ENCODE data around the gene ANKH.

Gene ANKH

DNA sequence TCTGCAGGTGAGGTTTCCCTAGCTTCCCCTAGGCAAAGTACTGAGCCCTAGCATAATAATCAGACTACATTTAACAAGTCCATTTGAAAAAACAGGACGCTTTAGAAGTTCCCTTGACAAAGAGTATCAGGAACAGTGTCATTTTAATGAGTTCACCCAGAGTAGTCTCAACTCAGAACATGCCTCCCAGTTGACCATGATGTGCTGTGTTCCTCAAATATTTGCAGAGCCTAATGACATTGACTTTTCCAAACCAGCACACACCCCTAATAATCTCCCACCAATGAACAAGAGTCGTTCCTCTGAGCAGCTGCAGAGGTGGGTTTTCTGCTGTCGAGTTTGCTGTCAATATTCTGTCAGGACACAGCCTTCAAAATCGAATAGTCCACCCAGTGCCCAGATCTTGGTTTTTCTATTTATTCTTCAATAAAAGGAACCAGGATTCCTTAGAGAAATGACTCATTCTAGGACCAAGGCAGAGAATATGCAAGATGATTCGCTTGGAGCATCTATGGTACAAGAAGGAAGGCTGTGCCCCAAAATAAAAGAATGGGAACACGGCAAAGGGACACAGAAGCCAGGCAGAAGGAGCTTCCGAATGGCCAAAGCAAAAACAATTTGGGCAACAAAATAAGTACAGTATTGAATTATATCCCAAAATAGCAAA, 149.5 kb downstream of the ANKH start:
- DNase-seq (ENCODE audit: extremely low read depth in 1 of 2, low read depth in 1 of 2): no peak

DNA sequence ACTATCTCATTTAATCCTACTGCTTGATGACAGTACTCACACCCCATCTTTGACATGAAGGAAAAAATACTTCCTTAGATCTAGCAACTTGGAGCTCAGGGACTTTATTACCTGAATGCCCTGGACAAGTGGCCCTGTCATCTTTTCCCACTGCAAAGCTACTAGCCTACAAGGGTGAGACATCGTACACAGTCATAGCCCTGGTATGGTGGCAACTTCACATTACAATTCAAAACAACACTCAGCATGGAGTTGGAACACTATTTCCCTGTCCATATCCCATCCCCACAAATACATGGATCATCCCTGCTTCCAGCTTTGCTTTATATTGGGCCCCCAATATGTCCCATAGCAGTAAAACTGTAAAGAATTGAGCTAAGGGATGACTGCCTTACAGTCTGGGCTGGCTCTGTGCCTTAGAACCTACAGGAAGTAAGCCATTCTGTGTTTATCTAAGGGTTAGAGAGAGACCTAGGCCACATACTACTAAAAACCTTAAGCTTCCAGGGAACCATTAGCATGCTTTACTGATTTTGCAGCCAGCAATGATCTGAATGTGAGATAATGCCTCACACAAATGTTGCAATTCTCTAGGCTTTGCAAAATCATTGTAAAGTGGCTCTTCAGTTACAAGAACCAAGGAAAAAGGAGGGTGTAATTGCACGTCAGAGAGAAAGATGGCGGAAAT, 151.2 kb downstream of the ANKH start:
- DNase-seq (ENCODE audit: extremely low read depth in 1 of 2, low read depth in 1 of 2): no peak

DNA sequence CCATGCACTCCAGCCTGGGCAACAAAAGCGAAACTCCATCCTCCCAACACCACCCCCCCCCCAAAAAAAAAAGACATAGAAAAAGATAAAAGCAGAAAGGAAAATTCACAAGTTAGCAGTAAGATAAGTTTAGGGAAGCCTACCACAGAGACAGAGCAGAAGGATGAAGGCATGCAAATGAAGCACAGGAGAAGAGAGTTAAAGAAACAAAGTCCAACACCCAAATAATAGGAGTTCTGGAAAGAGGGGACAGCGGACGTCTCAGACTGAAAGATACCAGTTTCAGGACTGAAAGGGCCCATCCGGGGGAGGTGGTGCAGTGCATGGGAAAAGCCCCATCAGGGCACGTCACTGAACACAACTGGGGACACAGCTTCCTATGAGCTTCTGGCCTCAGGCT, 152.8 kb downstream of the ANKH start:
- DNase-seq (ENCODE audit: extremely low read depth in 1 of 2, low read depth in 1 of 2): no peak

DNA sequence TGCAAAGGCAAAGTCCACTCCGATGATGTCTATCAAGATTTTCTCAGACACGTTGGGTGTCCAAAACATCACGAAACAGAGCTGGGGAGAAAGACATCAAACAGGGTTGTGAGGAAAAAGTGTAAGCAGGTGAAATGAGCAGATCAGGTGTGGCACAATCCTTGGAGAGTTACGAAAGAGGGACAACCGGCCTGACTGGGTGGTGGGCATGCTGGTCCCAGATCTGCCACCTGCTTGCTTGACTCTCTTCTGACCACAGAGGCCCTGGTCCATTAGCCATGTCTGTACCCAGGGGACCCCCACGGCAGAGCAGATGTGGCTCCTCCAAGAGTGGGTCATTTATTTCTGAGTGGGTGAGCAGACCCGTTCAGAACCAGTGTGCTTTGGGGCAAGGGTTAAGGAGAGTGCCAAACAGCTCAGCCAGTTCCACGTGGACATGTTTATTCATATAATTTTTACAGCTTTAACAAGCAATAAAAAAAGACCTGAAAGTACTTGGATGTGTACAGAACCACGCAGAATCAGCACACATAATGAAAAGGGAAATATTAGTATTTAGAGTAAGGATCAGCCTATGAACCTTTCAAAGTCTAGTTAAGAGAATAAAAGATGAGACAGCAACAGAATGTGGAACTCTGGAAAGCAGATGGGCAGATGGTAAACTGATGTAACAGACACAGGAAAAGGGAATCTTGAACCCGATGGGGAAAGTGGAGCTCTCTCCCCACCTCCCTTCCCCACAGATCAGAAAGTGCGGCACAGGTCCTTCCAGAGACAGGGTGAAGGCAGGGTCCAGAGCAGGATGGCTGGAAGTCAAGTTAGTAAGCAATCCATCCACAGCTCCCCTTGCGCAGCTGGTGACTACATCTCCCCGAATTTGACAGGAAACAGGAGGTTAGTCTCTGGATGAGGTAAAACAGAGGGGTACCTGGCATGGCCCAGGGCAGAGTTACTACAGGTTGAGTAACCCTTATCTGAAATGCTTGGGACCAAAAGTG, 154.5 kb downstream of the ANKH start:
- no peak for DNase-seq (ENCODE audit: extremely low read depth in 1 of 2, low read depth in 1 of 2)

DNA sequence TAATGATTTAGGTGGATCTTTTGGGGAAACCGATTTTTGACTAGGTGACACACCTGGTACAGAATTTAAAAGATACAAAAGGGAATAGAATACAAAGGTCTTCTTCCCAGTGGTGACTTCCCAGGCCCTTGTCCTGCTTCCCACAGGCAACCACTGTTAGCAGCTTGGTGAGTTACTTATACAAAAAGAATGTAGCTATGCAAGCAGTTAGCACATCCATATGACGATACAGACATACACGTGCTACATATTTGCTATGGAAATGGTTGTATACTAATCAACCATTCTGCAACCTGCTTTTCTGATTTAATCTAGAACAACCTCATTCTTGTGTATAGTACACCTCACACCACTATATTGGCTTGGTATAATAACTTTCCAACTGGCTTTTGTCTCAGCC, 156.1 kb downstream of the ANKH start:
- no peak for DNase-seq (ENCODE audit: extremely low read depth in 1 of 2, low read depth in 1 of 2)

DNA sequence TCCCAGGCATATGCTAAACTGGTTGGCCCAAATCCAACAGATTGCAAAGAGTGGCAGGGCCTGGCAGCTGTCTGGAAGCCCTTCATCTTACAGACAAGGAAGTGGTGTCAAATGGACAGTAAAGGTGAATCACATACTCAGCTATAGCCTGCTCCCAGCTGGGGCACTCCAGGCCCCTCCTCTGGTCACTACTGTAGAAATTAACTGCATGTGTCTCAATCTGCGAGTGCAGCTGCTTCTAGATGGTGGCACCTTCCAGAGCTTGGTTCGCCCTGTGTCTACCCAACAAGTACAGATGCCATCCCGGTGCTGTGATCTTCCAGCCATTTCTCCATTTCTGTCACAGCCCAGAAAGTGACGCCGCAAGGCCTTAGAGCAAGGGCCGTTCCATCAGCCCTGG, 156.9 kb downstream of the ANKH start:
- DNase-seq (ENCODE audit: extremely low read depth in 1 of 2, low read depth in 1 of 2): no peak

DNA sequence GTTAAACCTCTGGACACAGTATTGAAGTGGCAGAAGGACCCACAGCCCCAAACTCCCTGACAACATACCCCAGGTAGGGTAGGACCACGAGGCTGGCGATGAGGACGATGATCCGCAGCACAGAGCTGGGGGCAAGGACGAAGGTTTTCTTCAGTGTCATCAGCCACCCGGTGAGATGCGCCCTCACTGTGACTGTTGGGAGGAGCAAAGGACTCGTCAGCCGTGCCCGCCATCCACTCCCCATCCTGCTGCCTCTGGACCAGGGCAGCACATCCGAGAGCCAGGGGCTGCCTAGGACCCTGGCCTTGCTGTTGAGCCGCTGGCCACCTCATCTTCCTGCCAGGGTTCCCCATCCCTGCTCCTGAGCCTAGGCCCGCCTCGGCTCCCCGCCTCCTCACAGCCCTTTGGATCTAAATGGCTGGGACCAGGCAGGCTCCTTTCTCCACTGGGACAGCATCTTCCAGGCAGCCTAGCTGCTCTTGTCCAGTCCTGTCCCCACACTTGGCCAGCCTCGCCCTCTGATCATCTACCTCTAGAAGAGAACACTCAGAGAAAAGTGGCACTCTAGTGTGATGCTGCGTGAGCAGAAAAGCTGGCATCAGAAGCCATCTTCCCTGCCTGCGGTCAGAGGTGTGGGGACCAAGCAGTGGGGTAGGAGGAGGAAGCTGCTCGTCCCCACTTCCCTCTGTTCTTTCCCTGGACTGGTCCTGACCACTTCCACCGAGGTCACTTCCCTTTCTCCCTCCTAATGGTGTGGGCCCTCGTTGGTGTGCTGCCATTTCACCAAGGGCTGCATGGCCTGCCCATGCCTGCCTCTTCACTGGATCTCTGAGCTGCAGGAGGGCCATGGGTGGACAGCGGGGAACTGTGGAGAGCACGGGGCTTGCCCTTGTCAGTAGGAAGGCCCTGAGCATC, 157.8 kb downstream of the ANKH start:
- DNase-seq (ENCODE audit: extremely low read depth in 1 of 2, low read depth in 1 of 2): no peak

DNA sequence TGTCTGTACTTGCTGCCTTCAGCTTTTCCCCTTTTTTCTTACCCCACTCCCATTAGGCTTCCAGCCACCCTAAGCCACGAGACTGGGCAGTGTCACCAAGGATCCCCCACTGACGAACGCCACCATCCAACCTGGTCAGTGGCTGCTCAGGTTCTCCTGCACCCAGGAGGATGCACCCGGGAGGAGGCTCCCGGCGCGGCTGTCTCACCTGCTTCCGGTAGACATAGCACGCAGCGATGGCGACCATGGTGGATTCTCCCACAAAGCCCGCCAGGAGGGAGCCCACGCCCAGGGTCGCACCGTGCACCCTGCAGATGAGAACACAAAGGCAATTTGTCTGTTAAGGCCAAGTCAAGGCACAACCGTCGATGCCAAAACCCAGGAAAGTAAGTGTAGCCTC, 158.9 kb downstream of the ANKH start:
- DNase-seq (ENCODE audit: extremely low read depth in 1 of 2, low read depth in 1 of 2): no peak

DNA sequence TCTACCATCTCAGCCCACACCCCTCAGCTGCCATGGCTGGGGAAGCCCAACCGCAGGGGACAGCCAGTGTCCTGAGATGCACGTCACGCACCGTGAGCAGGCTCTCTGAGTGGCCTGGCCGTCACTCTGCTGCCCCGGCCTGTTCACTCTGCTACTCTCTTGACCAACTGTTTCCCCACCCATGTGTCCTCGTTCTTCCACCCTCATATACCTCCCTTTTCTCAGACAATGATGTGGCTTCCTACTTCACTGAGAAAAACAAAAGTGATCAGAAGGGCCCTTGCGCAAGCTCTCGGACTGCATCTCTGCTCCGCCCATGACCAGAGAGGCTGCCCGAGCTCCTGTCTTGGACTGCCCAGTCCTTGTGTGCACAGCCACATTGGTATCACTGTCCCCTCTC, 159.4 kb downstream of the ANKH start:
- no peak for DNase-seq (ENCODE audit: extremely low read depth in 1 of 2, low read depth in 1 of 2)

DNA sequence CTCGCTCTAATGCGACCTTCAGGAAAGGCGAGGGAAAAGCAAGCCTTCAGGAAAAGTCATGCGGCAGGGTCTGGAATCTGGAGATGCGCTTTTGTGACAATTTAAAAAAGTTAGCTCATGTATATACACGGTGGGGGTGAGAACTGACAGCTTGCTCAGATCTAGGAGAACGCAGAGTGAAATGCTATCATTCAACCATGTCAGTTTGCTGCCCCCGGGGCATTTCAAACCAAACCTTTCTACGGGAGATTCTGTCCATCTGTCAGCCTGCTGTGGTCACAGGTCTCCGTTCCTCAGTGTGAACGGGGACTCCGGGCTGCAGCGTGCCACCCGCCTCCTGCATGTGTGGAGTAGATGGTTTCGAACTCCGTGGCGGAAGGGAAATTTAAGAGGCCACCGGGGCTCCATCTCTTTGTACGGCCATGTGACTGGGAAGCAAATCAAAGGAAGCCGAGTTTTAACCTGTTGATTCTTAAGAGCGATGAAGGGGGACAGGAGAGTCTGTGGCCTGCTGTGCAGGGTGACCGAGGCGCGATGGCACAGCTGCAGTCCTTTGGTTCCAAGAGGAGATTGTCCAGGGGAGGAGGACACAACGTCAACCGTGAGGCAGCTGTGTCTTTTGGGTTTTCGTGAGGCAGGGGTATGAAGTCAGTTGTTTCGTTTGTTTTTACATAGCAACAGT, 161.1 kb downstream of the ANKH start:
- no peak for DNase-seq (ENCODE audit: extremely low read depth in 1 of 2, low read depth in 1 of 2)

DNA sequence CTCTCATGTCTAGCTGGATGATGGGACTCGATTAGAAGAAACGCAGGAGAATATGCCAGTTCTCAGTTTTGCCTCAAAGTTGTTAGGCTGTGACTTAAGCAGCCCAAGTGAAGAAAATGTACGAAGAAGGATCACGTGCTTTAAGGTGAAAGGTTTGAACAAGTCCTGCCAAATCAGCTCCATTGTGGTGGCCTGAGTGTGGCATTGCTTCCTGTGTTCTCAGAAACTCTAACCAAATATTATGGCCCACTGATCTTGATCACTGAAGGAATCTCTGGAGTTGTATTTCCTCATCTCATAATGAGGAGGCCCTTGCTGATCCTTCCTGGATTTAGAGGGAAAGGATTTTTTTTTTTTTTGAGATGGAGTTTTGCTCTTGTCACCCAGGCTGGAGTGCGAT, 163.0 kb downstream of the ANKH start:
- DNase-seq (ENCODE audit: extremely low read depth in 1 of 2, low read depth in 1 of 2): no peak

DNA sequence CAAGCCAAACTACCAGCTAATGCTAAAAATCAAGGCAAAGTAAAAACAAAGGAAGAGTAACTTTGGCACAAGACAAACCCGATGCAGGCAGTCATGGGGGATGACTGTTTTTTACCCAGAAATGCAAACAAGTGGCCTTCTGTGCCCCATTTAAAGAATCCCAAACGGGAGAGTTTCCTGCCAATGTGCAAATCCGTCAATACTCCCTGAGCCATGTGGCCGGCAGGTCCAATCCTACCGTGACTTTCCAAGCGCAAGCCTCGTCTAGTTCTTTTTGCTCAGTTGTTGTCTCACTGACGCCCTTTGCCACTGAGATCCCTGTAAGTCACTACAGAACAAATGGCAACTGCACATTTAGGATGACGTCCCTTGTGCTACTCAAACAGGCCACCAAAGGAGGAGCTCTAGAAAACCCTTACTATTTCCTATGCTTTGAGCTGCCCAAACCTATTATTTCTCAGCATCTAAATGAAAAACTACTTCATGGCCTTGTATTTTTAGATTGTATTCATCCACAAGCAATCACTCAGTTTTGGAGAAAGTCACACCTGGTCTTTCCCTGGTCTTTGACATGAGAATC, 163.7 kb downstream of the ANKH start:
- DNase-seq (ENCODE audit: extremely low read depth in 1 of 2, low read depth in 1 of 2): no peak

DNA sequence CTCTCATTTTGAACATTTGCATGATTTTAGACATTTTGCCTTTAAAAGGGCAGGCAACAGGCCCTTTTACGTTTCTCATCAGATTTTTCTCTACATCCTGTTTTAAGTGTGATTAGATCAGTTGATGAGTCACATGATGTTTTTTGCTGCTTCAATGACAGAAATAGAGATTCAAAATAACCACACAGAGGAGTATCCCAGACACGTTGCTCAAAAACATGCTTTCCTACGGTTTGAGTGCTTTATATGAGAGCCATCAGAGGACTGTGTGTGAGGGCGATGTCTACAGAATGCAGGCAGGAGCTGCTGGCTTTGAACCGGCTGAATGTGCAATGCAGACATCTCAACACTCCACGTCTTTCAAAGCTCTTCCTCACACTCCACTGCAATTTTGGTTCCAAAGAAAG, 165.0 kb downstream of the ANKH start:
- DNase-seq (ENCODE audit: extremely low read depth in 1 of 2, low read depth in 1 of 2): peak in 1 of 2 donors; percentile 14

DNA sequence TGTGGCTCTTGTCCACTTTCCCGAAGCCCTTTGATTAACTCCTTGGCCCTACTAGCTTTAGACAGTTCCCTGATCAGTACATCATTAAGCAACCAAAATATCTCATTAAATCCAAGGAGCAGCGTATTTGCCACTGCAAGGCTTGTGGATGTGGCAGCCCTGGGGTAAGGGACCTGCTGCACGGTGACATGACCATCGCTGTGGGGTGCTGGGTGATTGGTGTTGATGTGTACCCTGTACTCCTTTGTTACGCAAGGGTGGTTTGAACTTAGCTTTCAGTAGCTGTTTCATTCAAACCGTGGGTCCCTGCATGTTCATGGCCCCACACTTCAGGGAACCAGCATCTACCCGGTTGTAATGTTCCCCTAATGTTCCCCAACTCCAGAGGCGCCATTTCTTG, 166.0 kb downstream of the ANKH start:
- no peak for DNase-seq (ENCODE audit: extremely low read depth in 1 of 2, low read depth in 1 of 2)

DNA sequence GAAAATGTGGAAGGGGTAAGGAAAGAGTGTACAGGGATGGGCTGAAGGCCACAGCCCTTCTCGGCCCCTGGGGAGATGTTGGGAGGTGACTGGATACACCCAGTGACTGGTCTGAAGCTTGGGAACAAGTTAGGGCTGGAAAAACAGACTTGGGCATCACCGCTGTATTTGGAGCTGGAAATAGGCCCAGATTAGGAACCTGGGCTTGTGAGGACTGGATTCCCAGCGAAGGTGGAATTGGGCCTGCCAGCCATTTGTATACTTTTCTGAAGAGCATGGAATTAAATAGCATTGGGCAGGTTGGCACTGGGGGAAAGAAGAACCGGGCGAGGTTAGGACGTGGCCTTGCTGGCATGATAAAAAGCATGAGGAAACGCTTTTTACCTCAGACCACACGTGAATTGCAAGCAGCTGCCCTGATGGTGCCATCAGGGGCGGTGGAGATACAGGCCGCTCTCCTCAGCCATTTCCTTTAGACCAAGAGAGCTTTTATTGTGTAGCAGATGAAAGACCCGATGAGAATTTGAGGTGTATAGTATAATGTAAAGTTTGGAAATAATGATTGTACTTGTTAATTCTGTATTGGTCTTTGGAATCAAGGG, 169.2 kb downstream of the ANKH start:
- DNase-seq (ENCODE audit: extremely low read depth in 1 of 2, low read depth in 1 of 2): no peak

DNA sequence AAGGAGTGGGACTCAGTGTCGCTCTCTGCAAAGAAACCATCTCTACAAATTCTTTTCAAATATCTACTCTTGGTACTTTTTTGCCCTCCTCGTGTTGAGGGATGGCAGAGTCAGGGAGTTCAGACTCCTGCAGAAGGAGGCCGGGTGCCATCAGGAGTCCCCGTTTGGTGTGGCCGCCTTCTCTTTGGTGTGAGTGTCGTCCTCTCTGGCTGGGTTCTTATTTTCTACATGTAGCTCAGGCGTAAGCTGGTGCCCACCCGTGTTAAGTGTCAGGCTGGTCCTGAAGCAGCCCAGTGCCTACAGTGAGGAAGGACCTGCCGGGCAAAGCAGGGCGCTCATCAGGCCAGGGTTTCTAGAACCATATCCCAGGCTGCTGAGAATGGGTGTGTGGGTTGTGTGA, 170.0 kb downstream of the ANKH start:
- no peak for DNase-seq (ENCODE audit: extremely low read depth in 1 of 2, low read depth in 1 of 2)

DNA sequence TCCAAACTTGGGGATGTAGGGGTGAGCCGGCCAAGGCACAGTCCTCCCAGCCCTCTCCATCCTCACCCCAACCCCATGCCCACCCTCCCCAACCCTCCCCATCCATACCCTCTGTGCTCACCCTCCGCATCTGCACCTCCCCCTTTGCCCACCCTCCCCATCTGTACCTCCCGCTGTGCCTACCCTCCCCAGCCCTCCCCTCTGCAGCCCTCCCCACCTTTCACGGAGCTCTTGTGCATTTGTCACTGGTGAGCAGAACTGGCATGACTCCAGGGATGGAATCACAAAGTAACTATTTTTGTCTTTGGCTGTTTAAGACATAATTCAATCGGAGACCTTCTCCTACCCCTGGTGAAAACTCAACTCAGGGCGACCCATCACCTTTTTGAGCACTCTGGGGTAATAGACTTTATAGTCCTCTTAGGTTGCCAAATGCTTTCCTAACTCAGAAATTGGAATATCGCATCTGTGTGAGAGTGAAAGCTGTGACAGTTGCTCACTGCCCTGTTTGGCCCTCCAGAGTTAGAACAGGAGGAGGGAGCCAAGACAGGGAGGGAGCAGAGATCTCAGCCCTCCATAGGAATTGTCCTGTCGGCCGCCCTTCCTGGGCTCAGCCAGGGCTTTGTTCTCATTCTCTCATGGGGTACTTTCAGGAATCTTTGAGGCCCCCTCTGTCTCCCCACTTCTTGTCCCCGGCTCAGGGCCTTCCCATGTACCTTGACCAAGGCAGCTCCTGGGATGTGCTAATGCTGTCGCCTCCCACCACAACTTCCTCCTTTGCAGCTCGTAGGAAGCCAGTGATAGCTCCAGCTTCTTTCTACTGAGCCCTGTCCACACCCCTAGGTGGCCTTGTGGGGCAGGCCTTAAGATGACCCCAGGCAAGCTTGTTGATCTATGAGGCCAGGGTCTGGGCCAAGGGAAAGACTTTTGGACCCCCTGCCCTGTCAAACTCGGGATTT, 170.8 kb downstream of the ANKH start:
- no peak for DNase-seq (ENCODE audit: extremely low read depth in 1 of 2, low read depth in 1 of 2)

DNA sequence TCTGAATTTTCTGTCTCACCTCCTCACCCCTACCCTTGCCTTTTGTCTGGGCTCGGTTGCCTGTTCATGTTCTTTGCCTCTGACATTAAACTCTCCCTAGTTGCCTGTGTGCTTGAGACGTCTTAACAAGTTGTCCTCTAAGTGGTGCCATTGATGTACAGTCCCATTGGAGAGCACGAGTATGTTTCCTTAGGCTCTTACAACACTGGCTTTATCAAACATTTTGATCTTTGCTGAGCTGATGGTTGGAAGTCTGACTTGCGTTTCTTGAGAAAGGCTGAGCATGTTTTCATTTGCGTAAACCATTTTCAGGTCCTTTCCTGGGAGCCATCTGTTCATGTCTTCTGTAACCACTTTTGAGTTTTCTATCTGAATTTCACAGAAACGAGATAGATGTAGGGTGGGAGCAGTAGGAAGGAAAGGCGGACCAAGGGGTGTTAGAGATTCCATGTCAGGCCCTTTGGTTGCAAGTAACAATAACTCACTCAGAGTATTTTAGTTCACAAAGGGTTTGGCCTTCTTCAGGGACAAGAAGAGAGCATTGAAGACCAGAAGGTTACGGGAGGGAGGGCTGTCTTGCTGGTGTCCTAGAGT, 171.7 kb downstream of the ANKH start:
- no peak for DNase-seq (ENCODE audit: extremely low read depth in 1 of 2, low read depth in 1 of 2)
